Measurements from ENCODE around the gene PTOV1.

Gene PTOV1

DNA sequence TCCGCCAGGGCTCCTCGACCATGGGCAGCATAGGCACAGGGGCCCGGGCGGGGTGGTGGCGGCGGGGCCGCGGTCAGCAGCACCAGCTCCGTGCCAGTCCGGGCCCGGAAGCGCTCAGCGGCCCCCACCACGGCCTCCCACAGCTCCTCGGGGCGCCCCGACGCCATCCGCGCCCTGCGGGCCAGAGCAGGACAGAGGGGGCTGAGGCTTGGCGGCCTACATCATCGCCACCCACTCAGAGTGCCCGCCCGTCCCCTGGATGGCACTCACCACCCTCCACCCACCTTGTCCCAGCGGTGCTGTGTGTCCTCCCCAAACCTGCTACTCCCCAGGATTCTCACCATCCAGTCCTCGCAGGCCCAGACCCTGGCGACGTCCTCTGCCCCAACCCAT lies 22.2 kb downstream of the PTOV1 start:
- DNase-seq: no peak

DNA sequence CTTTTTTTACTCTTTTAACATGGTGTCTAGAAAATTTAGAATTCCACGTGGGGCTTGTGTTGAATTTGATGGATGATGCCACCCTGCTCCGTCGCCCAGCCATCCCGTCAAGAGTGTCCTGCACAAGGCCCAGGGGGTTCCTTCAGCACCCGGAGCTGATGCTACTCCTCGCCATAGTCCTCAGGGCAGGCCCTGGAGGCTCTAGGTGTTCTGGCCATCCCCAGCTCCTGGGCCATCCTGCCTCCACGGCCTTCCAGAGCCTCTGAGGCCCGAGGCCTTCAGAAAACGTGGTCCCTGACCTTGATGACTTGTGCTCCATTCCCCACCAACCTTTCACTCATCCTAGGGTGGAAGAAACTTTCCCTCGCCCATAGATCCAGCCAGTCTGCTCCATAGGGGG lies 22.9 kb downstream of the PTOV1 start:
- no peak for DNase-seq

DNA sequence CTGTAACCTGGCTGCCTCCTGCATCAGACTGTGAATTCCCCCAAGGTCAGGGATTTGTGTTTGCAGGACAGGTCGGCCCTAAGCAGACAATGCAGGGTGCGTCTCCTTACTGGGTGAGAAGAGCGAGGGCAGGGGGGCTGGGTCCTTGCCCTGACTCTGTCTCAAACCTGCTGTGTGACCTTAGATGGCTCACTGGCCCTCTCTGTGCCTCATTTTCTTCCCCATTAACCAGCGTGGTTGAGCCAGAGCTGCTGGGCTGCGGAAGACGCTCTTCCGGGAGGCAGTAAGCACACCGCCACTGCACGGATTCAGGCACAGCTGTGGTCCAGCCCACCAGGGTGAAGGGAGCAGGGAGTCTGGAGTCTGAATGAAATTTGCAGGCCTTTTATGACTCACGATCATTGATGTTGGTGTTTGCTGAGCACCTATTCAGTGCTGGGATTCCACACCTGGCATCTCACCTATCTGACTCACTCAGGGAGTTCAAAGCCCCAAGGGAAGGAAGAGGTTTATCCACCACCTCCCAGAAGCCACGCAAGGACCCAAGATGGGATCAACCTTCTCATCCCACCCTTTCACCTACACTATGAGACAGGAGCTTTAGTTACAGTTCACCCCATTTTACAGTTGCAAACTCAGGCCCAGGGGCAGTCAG lies 23.7 kb downstream of the PTOV1 start:
- no peak for DNase-seq

DNA sequence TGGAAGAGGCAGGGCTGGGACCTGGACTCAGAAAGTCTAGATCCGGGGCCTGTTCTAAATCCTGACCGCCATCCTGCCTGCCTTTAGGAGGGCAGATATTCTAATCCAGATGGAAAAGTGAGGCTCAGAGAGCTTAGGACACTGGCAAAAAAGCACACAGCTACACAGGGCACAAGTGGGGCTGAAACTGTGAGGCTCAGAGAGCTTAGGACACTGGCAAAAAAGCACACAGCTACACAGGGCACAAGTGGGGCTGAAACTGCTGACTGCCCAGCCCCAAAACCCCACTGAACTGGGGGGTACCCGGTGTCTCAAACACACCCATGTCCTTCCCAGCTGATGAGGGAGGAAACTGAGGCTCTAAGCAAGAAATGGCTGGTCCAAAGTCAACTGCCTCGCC lies 24.2 kb downstream of the PTOV1 start:
- no peak for DNase-seq

DNA sequence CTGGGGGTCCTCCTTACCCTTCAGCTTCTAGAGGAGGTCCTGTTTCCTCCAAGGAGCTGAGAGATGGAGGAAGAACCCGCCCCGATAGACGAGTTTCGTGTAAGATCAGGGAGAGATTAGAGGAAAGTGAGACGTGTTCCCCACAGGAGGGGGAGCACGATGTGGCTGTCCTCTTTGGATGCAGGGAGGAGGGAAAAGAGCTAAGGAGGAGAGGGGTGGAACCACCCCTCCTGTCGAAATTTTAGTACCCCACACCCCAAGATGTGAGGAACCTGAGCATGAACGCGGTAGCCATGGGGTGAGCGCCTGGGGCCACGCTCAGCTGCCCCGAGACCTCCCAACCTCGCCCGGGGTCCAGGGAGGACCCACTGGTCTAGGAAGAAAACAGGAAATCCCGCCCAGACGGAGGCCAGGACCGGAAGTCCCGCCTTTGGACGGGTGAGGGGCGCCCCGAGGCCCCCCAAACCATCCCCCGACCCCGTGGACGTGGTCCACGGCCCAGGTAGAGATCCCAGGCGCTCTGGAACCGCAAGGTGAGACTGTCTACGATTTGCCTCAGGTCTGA lies 25.0 kb downstream of the PTOV1 start:
- DNase-seq: peak in 41 of 51 donors; percentile 29 to 82 (median 63)

DNA sequence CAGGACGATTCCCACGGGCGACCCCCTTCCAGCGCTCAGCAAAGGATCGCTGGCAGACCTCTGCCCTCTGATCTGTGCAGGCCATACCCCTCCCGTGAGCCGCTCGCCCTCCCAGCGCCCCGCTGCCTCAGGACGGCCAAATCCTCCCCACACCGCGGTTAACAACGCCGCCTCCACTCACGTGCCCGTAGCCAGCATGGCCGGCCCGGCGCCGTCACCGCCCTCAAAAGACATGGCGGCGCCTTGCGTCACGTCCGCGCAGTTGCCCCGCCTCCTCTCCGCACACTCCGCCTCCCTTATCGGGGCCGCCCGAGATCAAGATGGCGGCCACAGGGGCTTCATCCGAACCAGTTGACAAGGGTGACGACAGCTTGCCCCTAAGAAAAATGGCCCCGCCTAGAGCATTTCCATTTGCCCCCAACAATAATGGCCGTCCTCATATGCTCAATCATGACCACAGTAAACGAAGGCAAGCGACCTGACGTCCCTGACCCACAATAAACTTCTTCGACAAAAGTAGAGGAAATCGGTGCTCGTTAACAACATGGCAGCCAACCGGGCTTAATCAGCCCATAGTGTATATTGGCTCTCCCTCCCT lies 25.6 kb downstream of the PTOV1 start:
- DNase-seq: peak; percentile 80 to 100 (median 97)

DNA sequence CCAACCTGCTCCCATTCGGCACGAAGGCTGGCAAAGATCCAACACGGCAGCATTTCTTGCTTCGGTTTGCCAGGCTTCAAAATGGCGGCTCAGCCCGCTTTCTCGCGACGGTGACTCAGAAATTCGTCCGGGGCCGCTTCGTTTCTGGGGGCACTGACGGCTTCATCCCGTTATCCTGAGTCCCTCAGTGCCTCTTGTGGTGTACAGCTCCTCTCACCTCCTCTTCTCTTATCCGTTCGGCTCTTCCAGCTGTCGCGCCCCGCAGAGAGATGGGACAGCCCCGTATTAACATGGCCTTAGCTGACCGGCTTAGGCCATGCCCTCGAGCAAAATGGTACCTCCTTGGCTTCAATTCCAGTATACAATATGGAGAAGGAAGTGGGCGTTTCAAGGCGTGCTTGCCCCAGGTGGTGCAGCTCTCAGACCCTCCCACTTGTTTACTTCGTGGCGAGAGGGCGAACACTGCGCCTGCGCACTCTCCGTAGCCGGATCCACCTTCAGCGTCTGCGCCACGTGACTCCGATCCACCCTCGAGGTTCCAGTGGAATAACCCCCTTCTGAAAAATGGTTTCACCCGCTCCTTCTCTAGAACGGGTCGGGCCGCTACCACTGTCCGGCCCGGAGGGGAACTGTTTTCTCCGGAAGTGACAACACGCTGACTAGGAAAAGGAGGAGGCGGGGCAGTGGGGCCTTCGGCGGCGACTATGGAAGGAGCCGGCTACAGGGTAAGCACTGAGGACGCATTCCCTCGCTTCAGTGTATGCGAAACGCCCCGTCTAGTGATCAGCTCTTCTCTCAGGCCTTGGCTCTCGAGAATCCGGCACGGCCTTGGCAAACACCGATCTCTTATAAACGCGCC lies 26.3 kb downstream of the PTOV1 start, which contains the start of the genes AKT1S1 and TBC1D17:
Gene AKT1S1 (minus strand): TSS at position 336 of the 859 bp plus-strand sequence. CDS start 4,060 bp downstream, outside the sequence.
Gene TBC1D17 (plus strand): TSS at position 683 of the 859 bp plus-strand sequence. CDS start 22 bp downstream, at position 705.
- DNase-seq: peak; percentile 95 to 100 (median 99)

DNA sequence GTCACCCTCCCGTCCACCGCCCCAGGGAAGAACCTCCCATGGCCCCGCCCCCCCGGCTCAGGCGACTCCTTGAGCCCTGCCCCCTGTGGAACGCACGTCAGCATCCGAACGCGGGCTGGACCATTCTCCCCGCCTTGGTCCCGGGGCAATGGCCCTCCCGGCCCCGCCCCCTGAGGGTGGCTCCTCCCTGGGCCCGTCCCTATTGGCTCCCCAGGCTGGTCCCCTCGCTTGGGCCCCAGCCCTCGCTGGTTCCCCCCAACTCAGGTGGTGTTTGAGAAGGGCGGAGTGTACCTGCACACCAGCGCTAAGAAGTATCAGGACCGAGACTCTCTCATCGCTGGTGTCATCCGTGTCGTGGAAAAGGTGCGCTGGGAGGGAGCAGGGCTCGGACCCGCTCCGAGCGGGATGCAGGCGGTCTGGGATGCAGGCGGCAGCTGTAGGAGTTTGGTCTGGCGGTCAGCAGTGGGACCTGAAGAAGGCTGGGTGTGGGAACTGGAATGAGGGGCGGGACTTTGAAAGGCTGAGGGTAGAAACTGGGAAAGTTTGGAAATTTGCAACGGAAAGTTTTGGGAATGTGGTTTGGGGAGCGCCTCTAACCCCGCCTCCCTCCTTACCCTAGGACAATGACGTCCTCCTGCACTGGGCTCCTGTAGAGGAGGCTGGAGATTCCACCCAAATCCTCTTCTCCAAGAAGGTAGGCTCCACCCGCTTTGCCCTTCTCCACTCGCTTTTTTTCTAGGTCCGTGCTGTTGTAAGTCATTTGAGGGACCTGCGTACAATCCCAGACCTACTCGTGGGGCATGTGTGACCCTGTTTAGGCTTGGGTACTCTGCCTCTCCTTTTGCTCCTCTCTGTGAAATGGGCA lies 27.2 kb downstream of the PTOV1 start:
- peak in 48 of 51 donors; percentile 86 to 99 (median 94) for DNase-seq

DNA sequence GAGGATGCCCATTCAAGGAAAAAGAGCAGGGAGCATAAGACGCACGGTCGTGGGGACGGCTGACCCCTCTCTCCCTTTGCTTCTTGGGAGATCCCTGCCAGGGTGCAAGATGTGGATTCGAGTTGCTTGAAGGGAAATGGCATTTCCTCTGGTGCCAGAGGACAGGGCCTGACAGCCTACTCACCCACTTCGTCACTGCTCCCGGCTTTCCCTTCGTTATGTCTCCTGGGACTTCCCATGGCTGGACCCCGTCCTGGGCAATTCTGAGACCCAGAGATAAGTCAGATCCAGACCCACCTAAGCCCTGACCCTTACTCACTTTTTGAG lies 27.7 kb downstream of the PTOV1 start:
- DNase-seq: no peak

DNA sequence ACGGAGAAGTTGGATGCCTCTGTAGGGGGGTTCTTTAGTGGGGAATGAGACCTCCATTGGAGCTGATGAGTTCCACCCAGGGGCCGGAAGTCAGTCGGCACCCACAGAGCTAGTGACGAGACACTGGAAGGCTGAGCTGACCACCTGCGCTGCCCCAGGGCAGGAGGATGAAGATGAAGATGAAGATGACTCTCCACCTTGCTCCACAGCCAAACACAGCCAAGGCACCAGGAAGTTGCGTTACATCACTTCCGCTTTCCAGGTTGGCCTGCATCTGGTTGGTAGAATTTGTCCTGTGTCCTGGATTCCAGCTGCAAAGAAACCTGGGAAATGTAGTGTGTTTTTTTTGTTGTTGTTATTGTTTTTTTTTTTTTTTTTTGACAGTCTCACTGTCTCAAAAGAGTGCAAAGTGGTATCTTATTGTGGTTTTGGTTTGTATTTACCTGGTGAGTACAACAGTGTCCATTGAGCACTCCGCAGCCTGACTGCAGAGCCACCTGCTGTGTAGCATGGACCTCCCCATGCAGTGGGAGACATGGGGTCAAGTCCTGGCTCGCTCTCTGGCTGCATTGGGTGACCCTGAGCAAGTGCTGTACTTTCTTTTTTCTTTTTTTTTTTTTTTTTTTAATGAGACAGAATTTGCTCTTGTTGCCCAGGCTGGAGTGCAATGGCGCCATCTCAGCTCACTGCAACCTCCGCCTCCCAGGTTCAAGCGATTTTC lies 28.4 kb downstream of the PTOV1 start:
- DNase-seq: no peak

DNA sequence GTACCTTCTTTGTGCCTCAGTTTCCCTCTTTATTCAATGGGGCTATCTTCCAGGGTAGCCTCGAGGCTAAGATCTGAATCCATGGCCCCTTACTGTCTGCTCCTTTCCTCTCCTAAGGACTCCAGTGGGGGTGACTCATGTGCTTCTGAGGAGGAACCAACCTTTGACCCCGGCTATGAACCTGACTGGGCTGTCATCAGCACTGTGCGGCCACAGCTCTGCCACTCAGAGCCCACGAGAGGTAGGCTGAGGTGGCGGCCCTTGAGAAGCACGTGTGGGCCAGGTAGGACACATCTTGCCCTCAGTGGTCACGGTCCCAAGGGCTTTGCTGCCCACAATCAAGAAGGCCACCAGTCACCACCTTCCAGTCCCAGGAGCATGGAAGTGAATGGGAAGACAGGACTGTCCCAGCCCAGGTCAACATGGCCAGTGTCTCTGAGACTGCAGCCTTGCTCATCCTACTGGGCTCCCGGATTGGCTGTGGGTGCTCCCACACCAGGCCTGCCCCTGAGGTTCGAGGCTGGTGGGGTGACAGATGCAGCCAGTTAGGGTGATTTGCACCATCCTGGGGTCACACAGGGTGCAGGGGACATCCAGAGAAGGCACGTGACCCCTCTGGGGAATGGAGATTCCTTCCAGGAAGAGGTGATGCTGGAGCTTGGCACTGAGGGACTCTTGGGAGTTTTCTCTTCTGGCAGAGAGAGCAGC lies 29.4 kb downstream of the PTOV1 start:
- DNase-seq: no peak

DNA sequence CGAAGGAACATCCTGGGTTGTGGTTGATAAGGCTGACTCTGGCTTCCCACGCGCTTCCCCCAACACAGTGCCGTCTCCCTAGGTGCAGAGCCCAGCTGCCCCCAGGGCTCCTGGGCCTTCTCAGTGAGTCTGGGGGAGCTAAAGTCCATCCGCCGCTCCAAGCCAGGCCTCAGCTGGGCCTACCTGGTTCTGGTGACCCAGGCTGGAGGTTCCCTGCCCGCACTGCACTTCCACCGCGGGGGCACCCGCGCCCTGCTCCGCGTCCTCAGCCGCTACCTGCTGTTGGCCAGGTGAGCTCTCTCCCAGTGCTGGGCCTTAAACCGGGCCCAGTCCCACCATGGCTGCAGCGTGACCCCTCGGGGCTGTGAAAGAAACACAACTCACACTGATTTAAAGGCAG lies 30.2 kb downstream of the PTOV1 start:
- no peak for DNase-seq

DNA sequence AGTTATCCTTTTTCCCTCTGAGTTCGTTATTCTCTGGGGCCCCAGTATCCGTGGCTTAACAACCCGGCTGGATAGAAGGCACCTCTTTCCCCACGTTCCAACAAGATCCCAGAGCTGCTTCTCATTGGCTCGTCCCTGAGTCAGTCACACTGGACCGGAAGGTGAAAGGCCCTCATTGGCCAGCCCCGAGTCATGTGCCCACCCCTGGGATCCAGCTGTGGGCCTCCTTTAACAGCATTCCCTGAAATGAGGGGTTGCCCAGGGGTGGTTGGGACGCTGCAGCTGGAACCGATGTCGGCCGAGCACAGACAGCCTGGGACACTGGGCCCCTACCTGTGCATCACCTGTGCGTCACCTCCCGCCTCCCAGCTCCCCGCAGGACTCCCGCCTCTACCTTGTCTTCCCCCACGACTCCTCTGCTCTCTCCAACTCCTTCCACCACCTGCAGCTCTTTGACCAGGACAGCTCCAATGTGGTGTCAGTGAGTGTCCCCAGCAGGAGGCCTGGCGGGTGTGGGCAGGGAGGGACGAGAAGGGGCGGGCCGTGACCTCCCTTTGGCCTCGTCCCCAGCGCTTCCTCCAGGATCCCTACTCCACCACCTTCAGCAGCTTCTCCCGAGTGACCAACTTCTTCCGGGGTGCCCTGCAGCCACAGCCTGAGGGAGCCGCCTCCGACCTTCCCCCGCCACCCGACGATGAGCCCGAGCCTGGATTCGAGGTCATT lies 30.9 kb downstream of the PTOV1 start:
- no peak for DNase-seq

DNA sequence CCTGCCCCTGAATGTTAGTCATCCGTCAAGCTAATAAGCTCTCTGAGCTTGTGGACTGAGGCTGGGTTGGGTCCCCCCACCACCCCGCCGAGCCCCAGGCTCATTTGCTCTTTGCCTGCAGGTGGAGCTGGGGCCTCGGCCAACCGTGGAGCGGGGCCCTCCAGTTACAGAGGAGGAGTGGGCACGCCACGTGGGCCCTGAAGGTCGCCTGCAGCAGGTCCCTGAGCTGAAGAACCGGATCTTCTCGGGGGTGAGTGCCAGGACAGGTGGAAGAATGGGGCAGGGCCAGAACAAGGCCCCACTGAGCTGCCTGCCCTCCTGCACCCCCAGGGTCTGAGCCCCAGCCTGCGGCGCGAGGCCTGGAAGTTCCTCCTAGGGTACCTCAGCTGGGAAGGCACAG lies 31.7 kb downstream of the PTOV1 start:
- DNase-seq: no peak

DNA sequence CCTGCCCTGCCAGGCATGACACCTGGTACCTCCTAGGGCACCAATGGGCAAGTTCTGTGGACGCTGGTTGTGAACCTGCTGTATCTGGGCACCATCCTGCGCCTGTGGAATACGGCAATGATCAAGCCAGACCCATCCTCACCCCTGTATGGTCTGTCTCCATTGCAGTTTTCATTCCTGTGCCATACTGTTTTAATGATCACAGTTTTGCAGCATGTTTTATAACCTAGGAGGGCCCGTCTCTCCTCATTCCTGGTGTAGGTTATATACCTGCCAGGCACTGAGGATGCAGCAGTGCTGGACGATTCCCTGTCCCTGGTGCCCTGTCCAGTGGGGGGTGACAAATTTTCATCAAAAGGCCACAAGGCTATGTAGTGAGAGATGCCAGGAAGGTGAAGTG lies 32.1 kb downstream of the PTOV1 start:
- no peak for DNase-seq

DNA sequence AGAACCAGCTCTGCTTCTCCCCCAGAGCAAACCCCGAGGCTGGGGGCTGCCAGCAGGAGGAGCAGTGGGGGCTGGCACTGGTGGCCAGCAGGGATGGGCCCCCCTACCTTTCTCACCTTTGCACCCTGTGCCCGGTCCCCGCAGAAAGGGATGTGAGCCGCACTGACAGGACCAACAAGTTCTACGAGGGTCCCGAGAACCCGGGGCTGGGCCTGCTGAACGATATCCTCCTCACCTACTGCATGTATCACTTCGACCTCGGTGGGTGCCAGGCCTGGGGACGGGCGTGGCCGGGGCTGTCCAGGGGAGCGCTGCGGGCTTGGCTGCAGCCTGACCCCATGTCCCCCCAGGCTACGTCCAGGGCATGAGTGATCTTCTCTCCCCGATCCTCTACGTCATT lies 33.1 kb downstream of the PTOV1 start:
- DNase-seq: no peak

DNA sequence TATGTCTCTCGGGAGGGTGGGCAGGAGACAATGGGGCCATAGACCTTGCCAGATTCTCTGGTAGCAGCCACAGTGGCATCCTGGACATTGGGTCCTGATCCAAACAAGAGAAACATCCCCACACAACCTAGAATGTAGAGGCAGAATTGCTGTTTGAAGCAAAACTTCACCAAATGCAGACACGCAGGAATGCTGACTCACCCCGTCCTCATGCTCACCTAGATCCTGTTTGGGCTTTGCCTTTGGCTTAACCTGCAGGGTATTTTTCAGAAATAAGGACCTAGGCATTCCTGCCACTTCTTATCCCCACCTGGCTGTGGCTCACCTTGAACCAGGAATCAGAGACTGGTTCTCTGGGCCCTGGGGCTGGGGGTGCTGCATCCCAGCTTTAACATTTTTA lies 33.8 kb downstream of the PTOV1 start:
- DNase-seq: no peak

DNA sequence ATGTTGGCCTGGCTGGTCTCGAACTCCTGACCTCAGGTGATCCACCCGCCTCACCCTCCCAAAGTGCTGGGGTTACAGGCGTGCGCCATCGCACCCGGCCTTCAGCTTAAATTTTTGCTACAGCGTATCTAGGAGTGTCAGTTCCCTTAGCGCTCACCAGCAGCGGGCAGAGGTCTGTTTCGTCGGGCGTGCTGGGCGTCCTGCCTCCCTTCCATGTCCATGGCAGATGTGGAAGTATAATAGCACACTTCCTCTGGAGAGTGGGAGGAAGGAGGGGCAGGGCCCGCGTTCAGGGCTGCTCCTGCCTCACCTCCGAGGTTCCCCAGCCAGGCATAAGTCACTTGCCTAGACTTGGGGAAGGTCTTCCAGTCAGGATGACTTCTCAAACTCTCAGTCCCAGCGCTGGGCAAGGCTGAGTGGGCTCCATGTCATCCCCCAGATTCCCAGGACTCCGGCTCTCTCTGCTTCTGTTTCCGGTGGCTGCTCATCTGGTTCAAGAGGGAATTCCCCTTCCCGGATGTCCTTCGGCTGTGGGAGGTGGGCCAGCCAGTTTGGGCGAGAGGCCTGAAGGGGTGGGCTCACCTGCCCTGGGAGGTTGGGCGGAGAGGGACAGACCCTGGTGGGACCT lies 36.2 kb downstream of the PTOV1 start:
- DNase-seq: no peak
